ENCODE measurements around the gene PPP1CA. TPM values are rescaled to one million over a fixed set of nuclear protein-coding genes. Genes with fewer than 3 reads are reported as not detected.

Gene PPP1CA
- total and polyA plus RNA-seq, 11 donors: 90.3 to 207 (median 105) TPM

- intact Hi-C loops (cut with DNase I): no loop called here
- Histone ChIP-seq H3K27me3 (no peaks in the 10 kb centered on the region), H3K9me3 (no peaks in the 10 kb centered on the region), H3K4me1 (peaks cover 0 to 52% (median 8%) of the 10 kb centered on the region in 12 donors), H3K36me3 (no peaks in the 10 kb centered on the region), H3K4me3 (no peak overlapping the region), H3K27ac (no peak overlapping the region)
- no peak for ATAC-seq
- TF ChIP-seq POLR2A (IDR thresholded peaks at IDR 0.05) (no peak), CTCF (IDR thresholded peaks at IDR 0.05) (no peak)
- WGBS, 4 donors: 90 to 94% (median 92%) methylated on average over 7 of the region's 7 CpGs
- DNase-seq: no peak
Measured at GRCh38 chr11:67448220-67448609, 46.6 kb upstream of the PPP1CA start.

DNA sequence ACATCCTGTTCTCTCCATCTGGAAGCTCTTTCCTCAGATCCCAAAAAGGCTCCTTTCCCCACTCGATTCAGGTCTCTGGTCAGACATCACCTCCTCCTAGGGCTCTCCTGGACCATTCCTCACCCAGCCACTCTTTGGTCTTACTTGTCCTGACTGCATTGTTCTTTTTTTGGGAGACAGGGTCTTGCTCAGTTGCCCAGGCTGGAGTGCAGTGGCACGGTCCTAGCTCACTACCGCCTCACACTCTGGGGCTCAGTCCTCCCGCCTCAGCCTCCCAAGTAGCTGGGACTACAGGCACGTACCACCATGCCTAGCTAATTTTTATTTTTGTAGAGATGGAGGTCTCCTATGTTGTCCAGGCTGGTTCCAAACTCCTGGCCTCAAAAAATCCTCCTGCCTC lies 43.9 kb upstream of the PPP1CA start:
- no peak for DNase-seq
- no peak for TF ChIP-seq POLR2A (IDR thresholded peaks at IDR 0.05)
- no peak for TF ChIP-seq CTCF (IDR thresholded peaks at IDR 0.05)
- H3K4me1 ChIP-seq: peaks cover 0 to 59% (median 15%) of the 10 kb centered on the region in 12 donors
- intact Hi-C loops (cut with DNase I): no loop called here
- 83 to 97% (median 88%) methylated on average over 5 of the region's 5 CpGs for whole genome bisulfite sequencing, 4 donors
- H3K9me3 ChIP-seq: no peaks in the 10 kb centered on the region
- peaks cover 0 to 17% (median 5%) of the 10 kb centered on the region in 9 donors for H3K36me3 ChIP-seq
- no peak for ATAC-seq
- no peak overlapping the region for H3K27ac ChIP-seq
- H3K27me3 ChIP-seq: no peaks in the 10 kb centered on the region
- H3K4me3 ChIP-seq: no peak overlapping the region

GRCh38 chr11:67442504-67443404 lies 41.1 kb upstream of the PPP1CA start:
- TF ChIP-seq CTCF (IDR thresholded peaks at IDR 0.05): no peak
- TF ChIP-seq POLR2A (IDR thresholded peaks at IDR 0.05): no peak
- Histone ChIP-seq H3K36me3 (peaks cover 0 to 38% (median 6%) of the 10 kb centered on the region in 9 donors), H3K4me3 (peak overlapping the region; percentile 62 to 97 (median 84)), H3K4me1 (peaks cover 0 to 57% (median 20%) of the 10 kb centered on the region in 12 donors), H3K27ac (peak overlapping the region; percentile 83 to 99 (median 96)), H3K9me3 (no peaks in the 10 kb centered on the region), H3K27me3 (no peaks in the 10 kb centered on the region)
- WGBS, 4 donors: 15 to 48% (median 36%) methylated on average over 21 to 45 of the region's 45 CpGs
- DNase-seq: peak in 1 of 5 donors; percentile 21
- ATAC-seq: peak in 1 of 4 donors; percentile 4
- intact Hi-C loops (cut with DNase I): loop anchor here in 2 of 10 donors (1.0 to 2.0 kb wide), 3 partner anchors 13 to 26 kb away; partner anchors contain the start of genes RPS6KB2 (in 1 of the 2) and TMEM134 (in 1 of the 2)

DNA sequence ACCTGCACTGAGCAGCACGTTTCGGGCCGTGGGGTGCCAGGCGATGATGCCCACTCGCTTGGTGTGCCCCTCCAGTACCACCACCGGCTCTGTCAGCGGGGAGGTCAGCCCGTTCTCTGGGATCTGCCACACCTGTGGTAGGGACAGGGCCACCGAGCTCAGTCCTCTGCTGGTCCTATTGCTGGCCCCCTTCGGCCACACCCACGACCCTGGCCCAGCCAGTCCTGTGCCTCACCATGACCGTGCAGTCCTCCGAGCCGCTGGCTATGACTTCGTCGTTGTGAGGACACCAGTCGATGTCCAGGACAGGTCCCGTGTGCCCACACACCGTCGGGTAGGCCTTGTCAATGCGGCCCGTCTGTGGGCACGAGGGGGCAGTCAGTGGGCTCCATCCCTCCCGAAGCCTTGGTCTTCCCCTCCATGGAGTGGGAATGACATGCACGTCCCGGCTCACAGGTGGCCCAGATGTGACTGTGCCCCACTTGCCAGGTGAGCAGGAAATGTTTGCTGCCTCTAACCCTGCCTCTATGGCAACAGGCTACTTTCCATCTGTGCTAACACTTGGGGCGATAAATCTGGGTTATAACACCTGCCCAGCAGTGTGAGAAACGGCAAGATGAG lies 40.2 kb upstream of the PPP1CA start:
- H3K36me3 ChIP-seq: peaks cover 0 to 44% (median 8%) of the 10 kb centered on the region in 9 donors
- TF ChIP-seq POLR2A (IDR thresholded peaks at IDR 0.05) (no peak), CTCF (IDR thresholded peaks at IDR 0.05) (no peak)
- intact Hi-C loops (cut with DNase I): loop anchor here in 1 of 10 donors (1.0 to 2.0 kb wide), 2 partner anchors 13 to 27 kb away; partner anchors contain the start of gene TMEM134
- H3K27ac ChIP-seq: peak overlapping the region in 1 of 12 donors; percentile 10
- WGBS, 4 donors: 88 to 92% (median 88%) methylated on average over 21 to 28 of the region's 28 CpGs
- H3K27me3 ChIP-seq: no peaks in the 10 kb centered on the region
- no peaks in the 10 kb centered on the region for H3K9me3 ChIP-seq
- H3K4me3 ChIP-seq: peak overlapping the region in 3 of 12 donors; percentile 74 to 86 (median 81)
- ATAC-seq: no peak
- DNase-seq: peak in 1 of 5 donors; percentile 31
- H3K4me1 ChIP-seq: peaks cover 0 to 66% (median 22%) of the 10 kb centered on the region in 12 donors
